WTC11 (cell line): ENCODE results near the gene UBTD1. TPM values are rescaled to one million over a fixed set of nuclear protein-coding genes. Genes with fewer than 3 reads are reported as not detected.

Experiments
- ATAC-seq: fragments of 200-7000 bp; cut with Tn5 transposase; 2 replicates; pipeline ENCODE4 v1.10.0; 2021; ENCODE audit warnings: mild to moderate bottlenecking, moderate library complexity
- CTCF ChIA-PET: fragments of 300-600 bp; sonication (Branson Sonifier 250); formaldehyde crosslinking; loops from one replicate; lab custom pipeline; 2021; ENCODE audit warnings: antibody characterized with exemption; lab: Charles Lee
- POLR2A ChIA-PET: fragments of 350-600 bp; sonication (Branson Sonifier 250); formaldehyde crosslinking; loops from one replicate; lab custom pipeline; 2021; ENCODE audit warnings: antibody characterized with exemption; lab: Charles Lee
- DNase-seq: peaks from one replicate; pipeline ENCODE4 v3.0.0; 2021; ENCODE audit warnings: low spot score
- H3K27ac Mint-ChIP-seq: 2 replicates; pipeline ENCODE4 v1.8.0; 2021; ENCODE audit warnings: mixed read lengths
- H3K27me3 Mint-ChIP-seq: 2 replicates; pipeline ENCODE4 v1.8.0; 2021; ENCODE audit warnings: low read depth, mild to moderate bottlenecking, moderate library complexity, mixed read lengths
- H3K36me3 Mint-ChIP-seq: 2 replicates; pipeline ENCODE4 v1.8.0; 2021; ENCODE audit warnings: mixed read lengths
- H3K4me1 Mint-ChIP-seq: 2 replicates; pipeline ENCODE4 v1.8.0; 2022; ENCODE audit warnings: mixed read lengths
- H3K4me3 Mint-ChIP-seq: 2 replicates; pipeline ENCODE4 v1.8.0; 2021; ENCODE audit warnings: mild to moderate bottlenecking, moderate library complexity, mixed read lengths
- H3K9me3 Mint-ChIP-seq: 2 replicates; pipeline ENCODE4 v1.8.0; 2021; ENCODE audit warnings: mixed read lengths
- ATF1 ChIP-seq: sonication (generic); formaldehyde crosslinking; IDR thresholded peaks from 2 replicates; pipeline ENCODE4 v1.8.1; 2023; ENCODE audit warnings: mild to moderate bottlenecking, moderate library complexity, missing genetic modification reagents
- ELF4 ChIP-seq: sonication (generic); formaldehyde crosslinking; IDR thresholded peaks from 2 replicates; pipeline ENCODE4 v1.8.1; 2022; ENCODE audit warnings: low read depth, mild to moderate bottlenecking, moderate library complexity, missing genetic modification reagents
- EMX1 ChIP-seq: fragments of 250-450 bp; sonication (Bioruptor Pico); IDR thresholded peaks from 2 replicates; pipeline ENCODE4 v1.8.0; 2021; ENCODE audit warnings: mild to moderate bottlenecking
- FOXJ3 ChIP-seq: sonication (generic); formaldehyde crosslinking; IDR thresholded peaks from 2 replicates; pipeline ENCODE4 v1.9.0; 2021; ENCODE audit warnings: missing genetic modification reagents, mild to moderate bottlenecking, borderline replicate concordance
- NR1H2 ChIP-seq: sonication (generic); formaldehyde crosslinking; IDR thresholded peaks from 2 replicates; pipeline ENCODE4 v1.9.0; 2021; ENCODE audit warnings: mild to moderate bottlenecking, moderate library complexity, missing genetic modification reagents
- OVOL2 ChIP-seq: fragments of 250-450 bp; sonication (Bioruptor Pico); IDR thresholded peaks from 2 replicates; pipeline ENCODE4 v1.9.0; 2021; ENCODE audit warnings: mild to moderate bottlenecking, borderline replicate concordance
- RELA ChIP-seq: sonication (generic); formaldehyde crosslinking; IDR thresholded peaks from 2 replicates; pipeline ENCODE4 v1.8.1; 2022; ENCODE audit warnings: missing genetic modification reagents, mild to moderate bottlenecking, borderline replicate concordance
- SP1 ChIP-seq: sonication (generic); formaldehyde crosslinking; conservative IDR thresholded peaks from 2 replicates; pipeline ENCODE4 v1.8.1; 2022; ENCODE audit warnings: missing genetic modification reagents
- ZNF121 ChIP-seq: sonication (generic); formaldehyde crosslinking; IDR thresholded peaks from 2 replicates; pipeline ENCODE4 v1.8.0; 2023; ENCODE audit warnings: missing genetic modification reagents
- ZNF317 ChIP-seq: sonication (generic); formaldehyde crosslinking; IDR thresholded peaks from 2 replicates; pipeline ENCODE4 v1.8.1; 2023; ENCODE audit warnings: low read depth, mild to moderate bottlenecking, moderate library complexity, missing genetic modification reagents, borderline replicate concordance
- ZNF396 ChIP-seq: fragments of 250-450 bp; sonication (Bioruptor Pico); IDR thresholded peaks from 2 replicates; pipeline ENCODE4 v1.8.0; 2021; ENCODE audit warnings: mild to moderate bottlenecking, moderate library complexity, borderline replicate concordance
- total RNA-seq: library from RNA; stranded (reverse); gene quantifications from 3 replicates; pipeline ENCODE4 v1.2.3, GENCODE V29; 2021
- TF ChIP-seq, protein P1 (sequence below): fragments of 250-450 bp; sonication (Bioruptor Pico); IDR thresholded peaks from 2 replicates; pipeline ENCODE4 v1.9.0; 2021; ENCODE audit warnings: moderate library complexity, mild to moderate bottlenecking, inconsistent platforms, borderline replicate concordance
- TF ChIP-seq, protein P2 (sequence below): sonication (generic); formaldehyde crosslinking; IDR thresholded peaks from 2 replicates; pipeline ENCODE4 v1.8.0; 2022; ENCODE audit warnings: mild to moderate bottlenecking, missing genetic modification reagents
- TF ChIP-seq, protein P3 (sequence below): sonication (generic); formaldehyde crosslinking; IDR thresholded peaks from 2 replicates; pipeline ENCODE4 v1.8.1; 2023; ENCODE audit warnings: mild to moderate bottlenecking, missing genetic modification reagents
- TF ChIP-seq, protein P4 (sequence below): sonication (generic); formaldehyde crosslinking; IDR thresholded peaks from 2 replicates; pipeline ENCODE4 v1.8.1; 2023; ENCODE audit warnings: mild to moderate bottlenecking, moderate library complexity, missing genetic modification reagents
- TF ChIP-seq, protein P5 (sequence below): fragments of 250-450 bp; sonication (Bioruptor Pico); IDR thresholded peaks from 2 replicates; pipeline ENCODE4 v1.9.0; 2021; ENCODE audit warnings: mild to moderate bottlenecking
- TF ChIP-seq, protein P6 (sequence below): fragments of 250-450 bp; sonication (Bioruptor Pico); IDR thresholded peaks from 2 replicates; pipeline ENCODE4 v1.9.0; 2021; ENCODE audit warnings: mild to moderate bottlenecking
- TF ChIP-seq, protein P7 (sequence below): sonication (generic); formaldehyde crosslinking; IDR thresholded peaks from 2 replicates; pipeline ENCODE4 v1.8.1; 2023; ENCODE audit warnings: mild to moderate bottlenecking, missing genetic modification reagents
- TF ChIP-seq, protein P8 (sequence below): sonication (generic); formaldehyde crosslinking; IDR thresholded peaks from 2 replicates; pipeline ENCODE4 v1.8.0; 2023; ENCODE audit warnings: mild to moderate bottlenecking, missing genetic modification reagents

UBTD1 gene
- total RNA-seq, 1 experiment from 2014 or later, result 35.7 TPM

DNA sequence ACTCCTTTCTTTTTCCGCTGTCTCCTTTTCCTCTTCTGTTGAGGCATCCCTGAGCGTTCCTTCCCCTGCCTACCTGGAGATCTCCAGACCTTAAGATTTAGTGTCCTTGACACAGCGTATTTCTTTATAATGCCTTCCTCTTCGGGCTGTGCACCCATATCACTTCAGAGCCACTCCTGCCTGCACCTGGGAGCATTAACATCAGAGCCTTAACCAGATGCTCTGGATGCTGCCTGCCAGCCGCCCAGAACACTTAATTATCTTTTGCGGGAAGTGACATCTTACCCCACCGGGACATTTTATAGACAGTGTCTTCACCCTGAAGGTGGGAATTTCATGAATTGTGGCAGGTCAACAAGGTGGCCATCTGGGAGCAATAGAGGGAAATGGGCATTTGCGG, 24.2 kb downstream of the UBTD1 start:
- no peak for TF ChIP-seq OVOL2 (CRISPR knock-in tag)
- no peak for TF ChIP-seq RELA (CRISPR knock-in tag)
- TF ChIP-seq, protein P1, sequence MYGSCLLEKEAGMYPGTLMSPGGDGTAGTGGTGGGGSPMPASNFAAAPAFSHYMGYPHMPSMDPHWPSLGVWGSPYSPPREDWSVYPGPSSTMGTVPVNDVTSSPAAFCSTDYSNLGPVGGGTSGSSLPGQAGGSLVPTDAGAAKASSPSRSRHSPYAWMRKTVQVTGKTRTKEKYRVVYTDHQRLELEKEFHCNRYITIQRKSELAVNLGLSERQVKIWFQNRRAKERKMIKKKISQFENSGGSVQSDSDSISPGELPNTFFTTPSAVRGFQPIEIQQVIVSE (CRISPR knock-in tag), result no peak
- TF ChIP-seq EMX1, result no peak
- no peak for TF ChIP-seq ATF1 (CRISPR knock-in tag)
- CTCF ChIA-PET, result interaction anchor here (1.6 to 3.5 kb wide), 3 partner anchors 11 to 59 kb away, joined by 6 to 47 read pairs (median 15); partner anchors contain the start of gene UBTD1
- peaks cover 4% of the 10 kb centered on the region; the same call in 1 of the 2 replicates for H3K36me3 Mint-ChIP-seq
- POLR2A ChIA-PET, result no interaction called here
- no peaks in the 10 kb centered on the region; the same call in 1 of the 2 replicates for H3K27me3 Mint-ChIP-seq
- peak overlapping the region; percentile 72 for H3K27ac Mint-ChIP-seq
- H3K4me1 Mint-ChIP-seq, result peaks cover 32% of the 10 kb centered on the region
- ATAC-seq (no peak), DNase-seq (no peak)
- H3K4me3 Mint-ChIP-seq, result no peak overlapping the region
- H3K9me3 Mint-ChIP-seq, result no peaks in the 10 kb centered on the region

DNA sequence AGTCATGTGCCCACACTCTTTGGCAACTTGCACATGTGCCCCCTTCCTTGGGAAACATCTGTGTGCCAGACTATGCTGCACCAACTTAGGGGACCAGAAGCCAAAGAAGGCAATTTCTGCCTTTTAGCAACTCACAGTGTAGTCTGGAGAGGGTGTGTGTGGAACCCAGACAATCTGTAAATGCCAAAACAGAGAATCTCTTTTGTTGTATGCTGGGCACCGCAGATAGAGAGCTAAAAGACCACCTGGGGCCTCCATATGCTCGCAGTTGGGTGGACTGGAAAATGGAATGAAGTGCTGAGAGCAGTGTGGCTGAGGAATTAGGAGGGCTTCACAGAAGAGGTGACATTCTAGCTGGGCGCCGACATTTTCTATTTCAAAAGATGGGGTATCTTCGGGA, 26.4 kb downstream of the UBTD1 start:
- DNase-seq (no peak), ATAC-seq (no peak)
- no peak overlapping the region for H3K27ac Mint-ChIP-seq
- H3K4me1 Mint-ChIP-seq, result peaks cover 16% of the 10 kb centered on the region
- TF ChIP-seq ELF4 (CRISPR knock-in tag), result no peak
- TF ChIP-seq ZNF396 (CRISPR knock-in tag), result no peak
- TF ChIP-seq, protein P2, sequence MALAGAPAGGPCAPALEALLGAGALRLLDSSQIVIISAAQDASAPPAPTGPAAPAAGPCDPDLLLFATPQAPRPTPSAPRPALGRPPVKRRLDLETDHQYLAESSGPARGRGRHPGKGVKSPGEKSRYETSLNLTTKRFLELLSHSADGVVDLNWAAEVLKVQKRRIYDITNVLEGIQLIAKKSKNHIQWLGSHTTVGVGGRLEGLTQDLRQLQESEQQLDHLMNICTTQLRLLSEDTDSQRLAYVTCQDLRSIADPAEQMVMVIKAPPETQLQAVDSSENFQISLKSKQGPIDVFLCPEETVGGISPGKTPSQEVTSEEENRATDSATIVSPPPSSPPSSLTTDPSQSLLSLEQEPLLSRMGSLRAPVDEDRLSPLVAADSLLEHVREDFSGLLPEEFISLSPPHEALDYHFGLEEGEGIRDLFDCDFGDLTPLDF (CRISPR knock-in tag), result no peak
- TF ChIP-seq, protein P3, sequence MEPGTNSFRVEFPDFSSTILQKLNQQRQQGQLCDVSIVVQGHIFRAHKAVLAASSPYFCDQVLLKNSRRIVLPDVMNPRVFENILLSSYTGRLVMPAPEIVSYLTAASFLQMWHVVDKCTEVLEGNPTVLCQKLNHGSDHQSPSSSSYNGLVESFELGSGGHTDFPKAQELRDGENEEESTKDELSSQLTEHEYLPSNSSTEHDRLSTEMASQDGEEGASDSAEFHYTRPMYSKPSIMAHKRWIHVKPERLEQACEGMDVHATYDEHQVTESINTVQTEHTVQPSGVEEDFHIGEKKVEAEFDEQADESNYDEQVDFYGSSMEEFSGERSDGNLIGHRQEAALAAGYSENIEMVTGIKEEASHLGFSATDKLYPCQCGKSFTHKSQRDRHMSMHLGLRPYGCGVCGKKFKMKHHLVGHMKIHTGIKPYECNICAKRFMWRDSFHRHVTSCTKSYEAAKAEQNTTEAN, result no peak
- TF ChIP-seq, protein P4, sequence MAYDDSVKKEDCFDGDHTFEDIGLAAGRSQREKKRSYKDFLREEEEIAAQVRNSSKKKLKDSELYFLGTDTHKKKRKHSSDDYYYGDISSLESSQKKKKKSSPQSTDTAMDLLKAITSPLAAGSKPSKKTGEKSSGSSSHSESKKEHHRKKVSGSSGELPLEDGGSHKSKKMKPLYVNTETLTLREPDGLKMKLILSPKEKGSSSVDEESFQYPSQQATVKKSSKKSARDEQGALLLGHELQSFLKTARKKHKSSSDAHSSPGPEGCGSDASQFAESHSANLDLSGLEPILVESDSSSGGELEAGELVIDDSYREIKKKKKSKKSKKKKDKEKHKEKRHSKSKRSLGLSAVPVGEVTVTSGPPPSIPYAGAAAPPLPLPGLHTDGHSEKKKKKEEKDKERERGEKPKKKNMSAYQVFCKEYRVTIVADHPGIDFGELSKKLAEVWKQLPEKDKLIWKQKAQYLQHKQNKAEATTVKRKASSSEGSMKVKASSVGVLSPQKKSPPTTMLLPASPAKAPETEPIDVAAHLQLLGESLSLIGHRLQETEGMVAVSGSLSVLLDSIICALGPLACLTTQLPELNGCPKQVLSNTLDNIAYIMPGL (CRISPR knock-in tag), result no peak
- no peak for TF ChIP-seq ZNF317 (CRISPR knock-in tag)
- no peak for TF ChIP-seq SP1 (CRISPR knock-in tag)
- TF ChIP-seq, protein P5, sequence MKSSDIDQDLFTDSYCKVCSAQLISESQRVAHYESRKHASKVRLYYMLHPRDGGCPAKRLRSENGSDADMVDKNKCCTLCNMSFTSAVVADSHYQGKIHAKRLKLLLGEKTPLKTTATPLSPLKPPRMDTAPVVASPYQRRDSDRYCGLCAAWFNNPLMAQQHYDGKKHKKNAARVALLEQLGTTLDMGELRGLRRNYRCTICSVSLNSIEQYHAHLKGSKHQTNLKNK (CRISPR knock-in tag), result no peak
- TF ChIP-seq, protein P6, sequence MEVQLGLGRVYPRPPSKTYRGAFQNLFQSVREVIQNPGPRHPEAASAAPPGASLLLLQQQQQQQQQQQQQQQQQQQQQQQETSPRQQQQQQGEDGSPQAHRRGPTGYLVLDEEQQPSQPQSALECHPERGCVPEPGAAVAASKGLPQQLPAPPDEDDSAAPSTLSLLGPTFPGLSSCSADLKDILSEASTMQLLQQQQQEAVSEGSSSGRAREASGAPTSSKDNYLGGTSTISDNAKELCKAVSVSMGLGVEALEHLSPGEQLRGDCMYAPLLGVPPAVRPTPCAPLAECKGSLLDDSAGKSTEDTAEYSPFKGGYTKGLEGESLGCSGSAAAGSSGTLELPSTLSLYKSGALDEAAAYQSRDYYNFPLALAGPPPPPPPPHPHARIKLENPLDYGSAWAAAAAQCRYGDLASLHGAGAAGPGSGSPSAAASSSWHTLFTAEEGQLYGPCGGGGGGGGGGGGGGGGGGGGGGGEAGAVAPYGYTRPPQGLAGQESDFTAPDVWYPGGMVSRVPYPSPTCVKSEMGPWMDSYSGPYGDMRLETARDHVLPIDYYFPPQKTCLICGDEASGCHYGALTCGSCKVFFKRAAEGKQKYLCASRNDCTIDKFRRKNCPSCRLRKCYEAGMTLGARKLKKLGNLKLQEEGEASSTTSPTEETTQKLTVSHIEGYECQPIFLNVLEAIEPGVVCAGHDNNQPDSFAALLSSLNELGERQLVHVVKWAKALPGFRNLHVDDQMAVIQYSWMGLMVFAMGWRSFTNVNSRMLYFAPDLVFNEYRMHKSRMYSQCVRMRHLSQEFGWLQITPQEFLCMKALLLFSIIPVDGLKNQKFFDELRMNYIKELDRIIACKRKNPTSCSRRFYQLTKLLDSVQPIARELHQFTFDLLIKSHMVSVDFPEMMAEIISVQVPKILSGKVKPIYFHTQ (CRISPR knock-in tag), result no peak
- no peak for TF ChIP-seq ZNF121
- TF ChIP-seq, protein P7, sequence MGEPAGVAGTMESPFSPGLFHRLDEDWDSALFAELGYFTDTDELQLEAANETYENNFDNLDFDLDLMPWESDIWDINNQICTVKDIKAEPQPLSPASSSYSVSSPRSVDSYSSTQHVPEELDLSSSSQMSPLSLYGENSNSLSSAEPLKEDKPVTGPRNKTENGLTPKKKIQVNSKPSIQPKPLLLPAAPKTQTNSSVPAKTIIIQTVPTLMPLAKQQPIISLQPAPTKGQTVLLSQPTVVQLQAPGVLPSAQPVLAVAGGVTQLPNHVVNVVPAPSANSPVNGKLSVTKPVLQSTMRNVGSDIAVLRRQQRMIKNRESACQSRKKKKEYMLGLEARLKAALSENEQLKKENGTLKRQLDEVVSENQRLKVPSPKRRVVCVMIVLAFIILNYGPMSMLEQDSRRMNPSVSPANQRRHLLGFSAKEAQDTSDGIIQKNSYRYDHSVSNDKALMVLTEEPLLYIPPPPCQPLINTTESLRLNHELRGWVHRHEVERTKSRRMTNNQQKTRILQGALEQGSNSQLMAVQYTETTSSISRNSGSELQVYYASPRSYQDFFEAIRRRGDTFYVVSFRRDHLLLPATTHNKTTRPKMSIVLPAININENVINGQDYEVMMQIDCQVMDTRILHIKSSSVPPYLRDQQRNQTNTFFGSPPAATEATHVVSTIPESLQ (CRISPR knock-in tag), result no peak
- TF ChIP-seq, protein P8, sequence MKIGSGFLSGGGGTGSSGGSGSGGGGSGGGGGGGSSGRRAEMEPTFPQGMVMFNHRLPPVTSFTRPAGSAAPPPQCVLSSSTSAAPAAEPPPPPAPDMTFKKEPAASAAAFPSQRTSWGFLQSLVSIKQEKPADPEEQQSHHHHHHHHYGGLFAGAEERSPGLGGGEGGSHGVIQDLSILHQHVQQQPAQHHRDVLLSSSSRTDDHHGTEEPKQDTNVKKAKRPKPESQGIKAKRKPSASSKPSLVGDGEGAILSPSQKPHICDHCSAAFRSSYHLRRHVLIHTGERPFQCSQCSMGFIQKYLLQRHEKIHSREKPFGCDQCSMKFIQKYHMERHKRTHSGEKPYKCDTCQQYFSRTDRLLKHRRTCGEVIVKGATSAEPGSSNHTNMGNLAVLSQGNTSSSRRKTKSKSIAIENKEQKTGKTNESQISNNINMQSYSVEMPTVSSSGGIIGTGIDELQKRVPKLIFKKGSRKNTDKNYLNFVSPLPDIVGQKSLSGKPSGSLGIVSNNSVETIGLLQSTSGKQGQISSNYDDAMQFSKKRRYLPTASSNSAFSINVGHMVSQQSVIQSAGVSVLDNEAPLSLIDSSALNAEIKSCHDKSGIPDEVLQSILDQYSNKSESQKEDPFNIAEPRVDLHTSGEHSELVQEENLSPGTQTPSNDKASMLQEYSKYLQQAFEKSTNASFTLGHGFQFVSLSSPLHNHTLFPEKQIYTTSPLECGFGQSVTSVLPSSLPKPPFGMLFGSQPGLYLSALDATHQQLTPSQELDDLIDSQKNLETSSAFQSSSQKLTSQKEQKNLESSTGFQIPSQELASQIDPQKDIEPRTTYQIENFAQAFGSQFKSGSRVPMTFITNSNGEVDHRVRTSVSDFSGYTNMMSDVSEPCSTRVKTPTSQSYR (CRISPR knock-in tag), result no peak
- no peak for TF ChIP-seq FOXJ3
- no peak for TF ChIP-seq NR1H2 (CRISPR knock-in tag)
- H3K36me3 Mint-ChIP-seq, result peaks cover 9% of the 10 kb centered on the region
- POLR2A ChIA-PET, result no interaction called here
- peaks cover 4% of the 10 kb centered on the region for H3K9me3 Mint-ChIP-seq
- CTCF ChIA-PET, result interaction anchor here (0.8 to 2.2 kb wide), 3 partner anchors 9 to 47 kb away, joined by 3 to 9 read pairs (median 7); no protein-coding TSS in a partner anchor
- H3K27me3 Mint-ChIP-seq, result no peaks in the 10 kb centered on the region; the same call in 1 of the 2 replicates
- no peak overlapping the region for H3K4me3 Mint-ChIP-seq
